RPMI7951 (cell line): ENCODE measurements around the gene IMMP2L. TPM values are rescaled to one million over a fixed set of nuclear protein-coding genes. Genes with fewer than 3 reads are reported as not detected.

Experiments
- DNase-seq: peaks from one replicate; pipeline ENCODE4 v3.0.0-alpha.2; 2012; ENCODE audit warnings: low read depth
- total RNA-seq: library from RNA; depleted of rRNA; stranded (reverse); fragments of >200 nt; shearing (Covaris generic); gene quantifications from 2 replicates; pipeline ENCODE4 v1.2.3, GENCODE V29; 2014

Gene IMMP2L
- total RNA-seq, 1 experiment from 2014 or later: 10.5 TPM

GRCh38 chr7:111038185-111038584 is 524.1 kb downstream of the IMMP2L start:
- no peak for DNase-seq

- no peak for DNase-seq
These were observed 530.4 kb downstream of the IMMP2L start for GRCh38 chr7:111031916-111032315.

- no peak for DNase-seq
These were observed 532.0 kb downstream of the IMMP2L start for GRCh38 chr7:111030336-111030735.

- DNase-seq: no peak
These were observed 532.6 kb downstream of the IMMP2L start for GRCh38 chr7:111029574-111030251.

GRCh38 chr7:111029141-111029572 is 533.1 kb downstream of the IMMP2L start:
- DNase-seq: no peak

DNA sequence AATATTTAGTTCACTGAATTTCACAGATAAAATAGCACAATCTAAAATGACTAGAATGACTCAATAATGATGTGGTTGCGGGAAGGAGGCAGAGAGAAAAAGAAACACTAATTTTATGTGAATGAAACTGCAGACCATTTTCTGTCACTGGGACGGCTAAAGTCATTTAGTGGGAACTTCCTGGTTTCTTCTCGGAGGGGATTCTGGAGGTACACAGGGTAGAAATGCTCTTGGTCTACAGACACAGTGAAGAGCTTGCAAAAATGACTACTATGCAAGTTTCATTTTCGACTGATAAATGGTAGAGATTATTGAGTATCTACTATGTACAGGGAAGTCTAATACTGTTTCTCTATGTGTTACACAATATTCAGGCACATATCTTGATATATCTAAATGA is 534.9 kb downstream of the IMMP2L start:
- no peak for DNase-seq

DNA sequence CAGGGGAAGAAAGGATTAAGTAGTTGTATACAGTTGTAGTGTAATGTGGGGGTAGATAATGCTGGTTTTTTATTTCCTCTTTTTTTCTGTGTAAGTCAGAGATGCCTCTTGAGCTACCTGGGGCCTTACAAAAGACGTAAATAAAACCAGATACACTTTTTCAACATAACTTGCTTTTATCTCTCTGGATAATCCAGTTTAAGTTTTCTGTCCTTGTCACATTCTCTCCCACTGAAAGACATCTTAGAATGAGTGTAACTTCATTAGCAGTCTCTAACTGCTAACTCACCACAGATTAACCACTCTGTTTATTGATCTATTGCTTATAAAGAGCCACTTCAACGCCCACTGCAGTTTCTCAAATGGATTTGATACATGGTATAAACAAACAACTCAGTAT is 535.5 kb downstream of the IMMP2L start:
- DNase-seq: no peak

- no peak for DNase-seq
These were observed 535.9 kb downstream of the IMMP2L start for GRCh38 chr7:111026343-111026742.

DNA sequence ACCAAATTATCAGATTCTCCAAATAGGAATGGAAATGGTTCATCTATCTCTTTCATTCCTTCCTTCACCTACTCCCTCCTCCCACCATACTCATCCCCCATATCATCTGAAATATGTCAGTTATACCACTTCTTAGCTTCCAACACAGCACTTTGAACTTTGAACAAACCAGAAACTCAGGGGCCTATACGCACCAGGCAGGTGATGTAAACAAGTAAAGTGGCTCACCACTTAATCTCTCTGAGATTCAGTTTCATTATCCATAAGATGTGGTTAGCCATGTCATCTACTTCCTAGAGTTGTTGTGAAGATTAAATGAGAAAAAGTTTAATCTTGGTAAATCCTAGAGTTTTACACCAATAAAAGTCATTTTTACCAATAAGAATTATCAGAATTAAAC is 537.3 kb downstream of the IMMP2L start:
- DNase-seq: no peak

DNA sequence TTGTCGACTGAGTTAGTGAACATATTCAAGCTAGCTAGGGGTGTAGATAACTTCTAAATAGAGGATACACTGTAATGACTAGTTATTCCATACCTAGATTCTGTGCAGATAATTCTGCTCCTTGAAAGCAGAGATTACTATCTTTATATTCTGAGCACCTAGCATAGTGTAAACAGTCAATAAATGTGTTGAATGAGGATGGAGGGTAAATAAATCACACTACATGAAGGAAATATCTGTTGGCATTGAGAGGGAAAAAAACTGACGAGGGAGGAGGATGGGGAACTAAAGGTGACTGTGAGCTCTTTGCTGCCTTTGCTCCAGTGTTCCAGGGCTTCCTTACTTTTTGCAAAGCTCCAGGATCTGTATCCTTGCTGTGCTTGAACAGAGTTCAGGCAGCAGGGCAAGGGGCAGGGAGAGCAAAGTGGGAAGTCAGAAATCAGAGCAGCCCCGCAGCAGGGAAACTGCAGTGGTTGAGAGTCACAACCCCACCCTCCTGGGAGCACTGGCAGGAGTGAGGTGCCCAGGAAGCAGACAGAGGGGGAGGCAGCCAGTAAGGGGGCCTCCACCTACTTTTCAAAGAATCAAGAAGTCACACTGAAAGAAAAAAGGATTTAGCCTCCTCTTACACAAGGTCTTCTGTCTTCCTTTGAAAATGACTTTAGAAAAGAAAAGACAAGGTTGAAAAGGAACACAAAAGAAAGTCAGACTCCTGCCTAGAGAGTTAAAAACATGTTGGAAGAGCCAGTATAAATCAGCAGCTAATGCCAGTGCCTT is 543.1 kb downstream of the IMMP2L start:
- DNase-seq: no peak

GRCh38 chr7:111018447-111018846 is 543.8 kb downstream of the IMMP2L start:
- no peak for DNase-seq

- DNase-seq: no peak
These were observed 548.2 kb downstream of the IMMP2L start for GRCh38 chr7:111014079-111014478.

GRCh38 chr7:111012799-111013675 is 549.3 kb downstream of the IMMP2L start:
- no peak for DNase-seq

GRCh38 chr7:111012149-111012548 is 550.1 kb downstream of the IMMP2L start:
- no peak for DNase-seq

- no peak for DNase-seq
These were observed 550.8 kb downstream of the IMMP2L start for GRCh38 chr7:111011520-111011919.

GRCh38 chr7:111010798-111011197 is 551.5 kb downstream of the IMMP2L start:
- no peak for DNase-seq

DNA sequence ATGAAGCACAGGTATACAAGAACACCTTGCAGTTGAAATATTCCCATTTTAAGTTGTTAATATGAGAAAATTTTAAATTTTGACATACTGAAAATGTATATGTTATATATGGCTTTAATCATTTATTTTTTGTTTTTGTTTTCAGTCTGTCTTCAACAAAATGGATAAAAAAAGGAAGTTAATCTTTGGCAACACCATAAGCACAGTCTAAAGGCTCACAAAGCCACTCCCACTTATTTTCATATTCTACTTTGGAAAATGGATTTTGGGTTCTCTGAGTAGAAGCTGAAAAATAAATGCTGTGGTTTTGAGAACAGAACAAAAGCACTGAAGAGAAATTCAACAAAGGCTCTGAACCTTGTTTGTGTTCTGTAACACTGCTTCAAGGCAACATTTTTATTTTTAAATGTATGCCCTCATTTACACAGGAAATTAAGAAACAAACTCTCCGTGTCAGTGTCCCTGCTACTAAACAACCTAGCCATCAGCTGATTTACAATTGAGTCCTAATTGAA is 552.7 kb downstream of the IMMP2L start:
- DNase-seq: no peak

DNA sequence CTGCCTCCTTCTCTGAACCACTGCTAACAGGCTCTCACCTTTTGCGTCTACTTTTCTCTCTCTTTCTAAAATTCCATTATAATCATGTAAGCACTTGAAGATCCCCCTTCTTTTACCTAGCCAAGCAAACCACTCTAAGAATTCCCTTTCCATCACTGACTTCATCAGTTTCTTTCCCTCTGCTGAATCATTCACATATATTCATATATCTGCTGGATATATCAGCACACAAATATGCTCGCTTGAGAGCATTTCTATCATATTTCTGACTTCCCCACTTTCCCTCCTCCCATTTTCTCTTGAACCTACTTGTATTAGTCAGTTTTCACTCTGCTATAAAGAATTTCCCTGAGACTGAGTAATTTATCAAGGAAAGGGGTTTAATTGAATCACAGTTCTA is 555.6 kb downstream of the IMMP2L start:
- no peak for DNase-seq

GRCh38 chr7:111006040-111006439 is 556.3 kb downstream of the IMMP2L start:
- no peak for DNase-seq

DNA sequence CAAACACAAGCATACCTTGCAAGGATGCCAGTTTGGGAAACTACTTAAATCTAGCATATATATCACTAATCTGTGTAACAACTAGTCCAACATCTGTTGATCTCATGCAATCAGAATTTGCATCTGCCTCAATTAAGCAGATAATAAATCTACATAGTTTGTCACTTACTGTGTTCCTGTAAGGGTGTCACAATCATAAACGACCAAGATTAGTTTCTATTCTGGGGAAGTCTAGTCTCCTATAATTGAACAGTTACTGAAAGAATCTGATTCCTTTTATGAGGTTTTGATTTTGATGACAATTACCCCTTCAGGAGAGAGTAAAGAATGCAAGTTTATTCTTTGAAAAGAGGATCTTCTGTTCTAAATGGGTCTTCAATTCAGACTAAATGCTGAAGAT is 556.8 kb downstream of the IMMP2L start:
- DNase-seq: no peak

DNA sequence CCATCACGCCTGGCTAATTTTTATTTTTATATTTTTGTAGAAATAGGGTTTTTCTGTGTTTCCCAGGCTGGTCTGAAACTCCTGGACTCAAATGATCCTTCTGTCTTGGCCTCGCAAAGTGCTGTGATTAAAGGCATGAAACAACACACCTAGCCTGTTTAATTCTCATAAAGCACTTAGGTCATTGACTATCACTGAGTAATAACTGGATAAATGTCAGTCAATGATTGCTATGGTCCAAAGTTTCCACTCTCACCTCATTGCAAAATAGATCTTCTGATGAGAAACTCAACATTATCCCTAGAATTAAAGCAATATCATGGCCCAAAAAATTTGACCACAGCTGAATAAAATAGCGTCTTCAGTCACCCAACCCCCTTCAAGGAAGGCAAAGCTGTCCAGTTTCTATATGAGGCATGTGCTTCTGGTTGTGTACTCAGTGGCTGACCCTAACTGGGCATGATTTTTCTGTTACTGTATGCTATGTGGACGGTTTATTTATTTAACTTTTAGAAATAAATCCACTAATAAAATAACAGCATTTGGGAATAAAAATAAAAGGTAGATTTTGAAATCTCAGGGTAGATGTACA is 557.9 kb downstream of the IMMP2L start:
- DNase-seq: no peak

DNA sequence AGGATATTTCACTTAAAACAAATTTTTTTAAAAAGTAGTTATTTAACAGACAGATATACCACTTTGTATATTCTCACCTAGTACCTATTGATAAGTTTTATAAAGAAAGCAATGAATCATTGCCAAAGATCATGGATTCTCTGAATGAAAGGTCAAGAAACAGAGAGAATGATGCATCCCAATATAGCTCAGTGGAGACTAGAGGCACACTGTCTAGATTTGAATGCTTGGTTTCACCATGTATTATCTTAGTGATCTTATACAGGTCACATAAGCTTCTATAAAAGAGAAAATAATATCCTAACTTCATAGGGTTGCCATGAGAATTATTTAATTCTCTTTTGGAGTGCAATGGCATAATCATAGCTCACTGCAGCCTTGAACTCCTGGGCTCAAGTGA is 558.4 kb downstream of the IMMP2L start:
- no peak for DNase-seq
